Right ventricle myocardium inferior (tissue), 1 donor: ENCODE data around the gene TNS2. TPM values are rescaled to one million over a fixed set of nuclear protein-coding genes. Genes with fewer than 3 reads are reported as not detected.
A peak's percentile ranks its signal among the peaks of the same experiment; 100 is the strongest.

ENCODE experiments used
- ATAC-seq: fragments of 200-7000 bp; cut with Tn5 transposase; one replicate; pipeline ENCODE4 v1.9.1; 2020; ENCODE audit warnings: mild to moderate bottlenecking, moderate library complexity
- DNase-seq: peaks from one replicate; pipeline ENCODE4 v3.0.0; 2021; ENCODE audit errors: missing footprints
- intact Hi-C: fragments of 100-400 bp; cut with DNase I; formaldehyde crosslinking; loops from one replicate; pipeline ENCODE4 v1.11.0; 2022
- total RNA-seq: library from RNA; stranded (reverse); fragmentation: NEBNext Ultra II Directional; extraction: Animal tissue kit (Norgen Biotek cat#: 25700); gene quantifications from one replicate; pipeline ENCODE4 v1.2.1, GENCODE V29; 2021
- donor health status: DM: no; HTN: yes; CAD: no; lungs with severe emphysema.

Gene TNS2
- total RNA-seq, 1 donor from 2014 or later, result 122 TPM

- ATAC-seq (no peak), DNase-seq (no peak)
- intact Hi-C loops, result loop anchor here (10.0 kb wide), 1 partner anchor 55 kb away; the partner anchor contains the start of gene IGFBP6
These were observed 10.0 kb upstream of the TNS2 start for GRCh38 chr12:53039851-53040250.

GRCh38 chr12:53042607-53043454 is 7.0 kb upstream of the TNS2 start:
- ATAC-seq, result no peak

GRCh38 chr12:53044052-53044581 is 5.7 kb upstream of the TNS2 start:
- intact Hi-C loops, result loop anchor here (10.0 kb wide), 1 partner anchor 51 kb away; the partner anchor contains the start of gene IGFBP6
- ATAC-seq (peak; percentile 15), DNase-seq (no peak)

More at GRCh38 chr12:53042607-53043454, 7.0 kb upstream of the TNS2 start:
- intact Hi-C loops, result loop anchor here (10.0 kb wide), 1 partner anchor 52 kb away; the partner anchor contains the start of gene IGFBP6
- no peak for DNase-seq

- DNase-seq (no peak), ATAC-seq (no peak)
- intact Hi-C loops, result loop anchor here (5.0 to 10.0 kb wide), 2 partner anchors 38 to 50 kb away; partner anchors contain the start of genes EIF4B and IGFBP6
These were observed 4.8 kb upstream of the TNS2 start for GRCh38 chr12:53044896-53045695.

GRCh38 chr12:53045696-53046045 is 4.2 kb upstream of the TNS2 start:
- intact Hi-C loops, result loop anchor here (5.0 to 10.0 kb wide), 2 partner anchors 38 to 49 kb away; partner anchors contain the start of genes EIF4B and IGFBP6
- DNase-seq (no peak), ATAC-seq (no peak)

- DNase-seq (peak; percentile 94), ATAC-seq (peak; percentile 34)
- intact Hi-C loops, result loop anchor here (5.0 to 10.0 kb wide), 2 partner anchors 39 to 48 kb away; partner anchors contain the start of genes EIF4B and IGFBP6
These were observed 3.1 kb upstream of the TNS2 start for GRCh38 chr12:53046655-53047220.

- DNase-seq (peak; percentile 91), ATAC-seq (peak; percentile 11)
- intact Hi-C loops, result loop anchor here (5.0 to 10.0 kb wide), 2 partner anchors 40 to 47 kb away; partner anchors contain the start of genes EIF4B and IGFBP6
These were observed 2.4 kb upstream of the TNS2 start for GRCh38 chr12:53047221-53048032.

- DNase-seq (no peak), ATAC-seq (peak; percentile 5)
- intact Hi-C loops, result loop anchor here (5.0 to 10.0 kb wide), 2 partner anchors 41 to 47 kb away; partner anchors contain the start of genes EIF4B and IGFBP6
These were observed 1.7 kb upstream of the TNS2 start for GRCh38 chr12:53048033-53048779.

- DNase-seq, result peak; percentile 88
- intact Hi-C loops, result loop anchor here (5.0 to 10.0 kb wide), 2 partner anchors 42 to 46 kb away; partner anchors contain the start of genes EIF4B and IGFBP6
- peak; percentile 27 for ATAC-seq
These were observed 974 bp upstream of the TNS2 start for GRCh38 chr12:53048780-53049401.

GRCh38 chr12:53050426-53051057 is 677 bp downstream of the TNS2 start:
- DNase-seq (no peak), ATAC-seq (no peak)
- intact Hi-C loops, result no loop called here

GRCh38 chr12:53051058-53051880 is 1.4 kb downstream of the TNS2 start:
- DNase-seq (peak; percentile 86), ATAC-seq (peak; percentile 15)
- intact Hi-C loops, result no loop called here

- no peak for ATAC-seq
- peak; percentile 61 for DNase-seq
- intact Hi-C loops, result loop anchor here (1.0 kb wide), 1 partner anchor 11 kb away; no protein-coding TSS in a partner anchor
These were observed 2.1 kb downstream of the TNS2 start for GRCh38 chr12:53051881-53052412.

- intact Hi-C loops, result loop anchor here (1.0 kb wide), 1 partner anchor 11 kb away; no protein-coding TSS in a partner anchor
- ATAC-seq (peak; percentile 34), DNase-seq (peak; percentile 95)
These were observed 2.8 kb downstream of the TNS2 start for GRCh38 chr12:53052419-53053217.
